AG04450 (cell line): ENCODE measurements around the gene NANOS2. TPM values are rescaled to one million over a fixed set of nuclear protein-coding genes. Genes with fewer than 3 reads are reported as not detected.
"Not testable (repeated sequence)": the region's sequence is repeated elsewhere in the genome, so short reads cannot be mapped to it uniquely, and the experiment has no call there.

Experiments used
- CTCF ChIA-PET: fragments of 300-600, 350-600 bp; formaldehyde crosslinking; extraction: SDS; loops from one replicate; lab custom pipeline; 2022; ENCODE audit warnings: antibody characterized with exemption, inconsistent platforms; lab: Charles Lee
- POLR2A ChIA-PET: fragments of 350-600 bp; formaldehyde crosslinking; extraction: SDS; loops from one replicate; lab custom pipeline; 2021; ENCODE audit warnings: antibody characterized with exemption, inconsistent platforms; lab: Yijun Ruan, JAX
- DNase-seq: peaks from one replicate; pipeline ENCODE4 v3.0.0-alpha.2; 2011; ENCODE audit warnings: low read depth, low spot score
- H3K27ac ChIP-seq: one replicate; pipeline ENCODE4 v1.5.1; 2012; ENCODE audit warnings: low read depth, low read length, control low read depth
- H3K27me3 ChIP-seq: one replicate; pipeline ENCODE4 v1.6.0; 2012; ENCODE audit warnings: low read length; ENCODE audit not compliant: control insufficient read depth, insufficient read depth
- H3K4me3 ChIP-seq: 2 replicates; pipeline ENCODE4 v1.5.1; 2011; ENCODE audit warnings: mild to moderate bottlenecking, low read depth, low read length, control low read depth
- H3K9me3 ChIP-seq: 2 replicates; pipeline ENCODE4 v1.5.1; 2012; ENCODE audit warnings: low read length; ENCODE audit not compliant: control insufficient read depth, insufficient read depth
- polyA plus RNA-seq: library from polyadenylated mRNA; depleted of rRNA; stranded (reverse); fragments of >200 nt; gene quantifications from 2 replicates; pipeline ENCODE4 v1.2.3, GENCODE V29; 2011
- TF ChIP-seq, protein P1 (sequence below): IDR thresholded peaks from 2 replicates; pipeline ENCODE4 v1.5.1; 2011; ENCODE audit warnings: low read depth, low read length, control low read depth, inconsistent platforms

NANOS2 gene
- polyA plus RNA-seq, 1 experiment, result not detected

GRCh38 chr19:45897261-45897812, 17.2 kb downstream of the NANOS2 start:
- Histone ChIP-seq H3K27ac (no peak overlapping the region), H3K9me3 (no peaks in the 10 kb centered on the region), H3K4me3 (no peak overlapping the region), H3K27me3 (no peaks in the 10 kb centered on the region)
- ChIA-PET CTCF (no interaction called here), POLR2A (no interaction called here)
- TF ChIP-seq, protein P1, sequence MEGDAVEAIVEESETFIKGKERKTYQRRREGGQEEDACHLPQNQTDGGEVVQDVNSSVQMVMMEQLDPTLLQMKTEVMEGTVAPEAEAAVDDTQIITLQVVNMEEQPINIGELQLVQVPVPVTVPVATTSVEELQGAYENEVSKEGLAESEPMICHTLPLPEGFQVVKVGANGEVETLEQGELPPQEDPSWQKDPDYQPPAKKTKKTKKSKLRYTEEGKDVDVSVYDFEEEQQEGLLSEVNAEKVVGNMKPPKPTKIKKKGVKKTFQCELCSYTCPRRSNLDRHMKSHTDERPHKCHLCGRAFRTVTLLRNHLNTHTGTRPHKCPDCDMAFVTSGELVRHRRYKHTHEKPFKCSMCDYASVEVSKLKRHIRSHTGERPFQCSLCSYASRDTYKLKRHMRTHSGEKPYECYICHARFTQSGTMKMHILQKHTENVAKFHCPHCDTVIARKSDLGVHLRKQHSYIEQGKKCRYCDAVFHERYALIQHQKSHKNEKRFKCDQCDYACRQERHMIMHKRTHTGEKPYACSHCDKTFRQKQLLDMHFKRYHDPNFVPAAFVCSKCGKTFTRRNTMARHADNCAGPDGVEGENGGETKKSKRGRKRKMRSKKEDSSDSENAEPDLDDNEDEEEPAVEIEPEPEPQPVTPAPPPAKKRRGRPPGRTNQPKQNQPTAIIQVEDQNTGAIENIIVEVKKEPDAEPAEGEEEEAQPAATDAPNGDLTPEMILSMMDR, result no peak
- no peak for DNase-seq

GRCh38 chr19:45895983-45896599, 18.5 kb downstream of the NANOS2 start:
- H3K27me3 ChIP-seq, DNase-seq, CTCF ChIA-PET, H3K4me3 ChIP-seq, H3K9me3 ChIP-seq, H3K27ac ChIP-seq: not testable (repeated sequence)
- POLR2A ChIA-PET, result interaction anchor here (0.6 kb wide), 1 partner anchor 91 kb away, joined by 3 read pairs; no protein-coding TSS in a partner anchor

GRCh38 chr19:45895519-45895972, 19.0 kb downstream of the NANOS2 start:
- Histone ChIP-seq H3K9me3 (no peaks in the 10 kb centered on the region), H3K4me3 (no peak overlapping the region), H3K27ac (no peak overlapping the region), H3K27me3 (no peaks in the 10 kb centered on the region)
- TF ChIP-seq, protein P1, result no peak
- DNase-seq, result no peak
- ChIA-PET CTCF (no interaction called here), POLR2A (no interaction called here)

GRCh38 chr19:45890877-45891276, 23.7 kb downstream of the NANOS2 start:
- Histone ChIP-seq H3K9me3 (no peaks in the 10 kb centered on the region), H3K4me3 (no peak overlapping the region), H3K27ac (no peak overlapping the region), H3K27me3 (no peaks in the 10 kb centered on the region)
- CTCF ChIA-PET, result no interaction called here
- POLR2A ChIA-PET, result no interaction called here
- DNase-seq, result no peak
- TF ChIP-seq, protein P1, result no peak

GRCh38 chr19:45889210-45889885, 25.2 kb downstream of the NANOS2 start:
- CTCF ChIA-PET, result interaction anchor here (0.6 kb wide), 1 partner anchor 66 kb away, joined by 3 read pairs; no protein-coding TSS in a partner anchor
- POLR2A ChIA-PET, result interaction anchor here (0.7 kb wide), 1 partner anchor 11 kb away, joined by 3 read pairs; no protein-coding TSS in a partner anchor
- Histone ChIP-seq H3K4me3 (no peak overlapping the region), H3K27me3 (no peaks in the 10 kb centered on the region), H3K9me3 (peaks cover 6% of the 10 kb centered on the region; the same call in 1 of the 2 replicates), H3K27ac (no peak overlapping the region)
- TF ChIP-seq, protein P1, result no peak
- DNase-seq, result no peak
